DND-41 (cell line): ENCODE results near the gene CEACAM5.
"Not testable (repeated sequence)": the region's sequence is repeated elsewhere in the genome, so short reads cannot be mapped to it uniquely, and the experiment has no call there.

Experiments used
- ATAC-seq: fragments of 200-7000 bp; cut with Tn5 transposase; 3 replicates; pipeline ENCODE4 v1.9.1; 2021; ENCODE audit warnings: low read depth; ENCODE audit not compliant: insufficient read depth
- DNase-seq: peaks from one replicate; pipeline ENCODE4 v3.0.0-alpha.2; 2020
- H2AFZ ChIP-seq: 2 replicates; pipeline ENCODE4 v1.6.0; 2012; ENCODE audit warnings: low read depth, low read length
- H3K27ac ChIP-seq: 2 replicates; pipeline ENCODE4 v1.5.1; 2012; ENCODE audit warnings: low read length, inconsistent platforms
- H3K27me3 ChIP-seq: fragments of 200-600 bp; sonication (generic); 2 replicates; pipeline ENCODE4 v1.6.0; 2012; ENCODE audit warnings: low read length, mild to moderate bottlenecking, inconsistent platforms; ENCODE audit not compliant: insufficient read depth, poor library complexity
- H3K36me3 ChIP-seq: 2 replicates; pipeline ENCODE4 v1.5.1; 2012; ENCODE audit warnings: low read length, inconsistent platforms; ENCODE audit not compliant: insufficient read depth
- H3K4me1 ChIP-seq: 2 replicates; pipeline ENCODE4 v1.5.1; 2012; ENCODE audit warnings: mild to moderate bottlenecking, low read length; ENCODE audit not compliant: insufficient read depth
- H3K4me2 ChIP-seq: 2 replicates; pipeline ENCODE4 v1.6.0; 2012; ENCODE audit warnings: mild to moderate bottlenecking, moderate library complexity, low read length, inconsistent platforms; ENCODE audit not compliant: insufficient read depth
- H3K4me3 ChIP-seq, 2 experiments: fragments of 200-600 bp in 1 of 2; shearing (Covaris generic) in 1 of 2; 2 replicates each; pipeline ENCODE4 v1.5.1; 2012 to 2016; ENCODE audit warnings: inconsistent platforms in 2 of 2, low read length in 2 of 2, mild to moderate bottlenecking in 2 of 2, low read depth in 1 of 2, moderate library complexity in 1 of 2
- H3K79me2 ChIP-seq: 2 replicates; pipeline ENCODE4 v1.6.0; 2012; ENCODE audit warnings: low read length, inconsistent platforms; ENCODE audit not compliant: insufficient read depth
- H3K9ac ChIP-seq: 2 replicates; pipeline ENCODE4 v1.6.0; 2012; ENCODE audit warnings: low read depth, mild to moderate bottlenecking, inconsistent platforms, low read length, moderate library complexity
- H3K9me3 ChIP-seq: 2 replicates; pipeline ENCODE4 v1.5.1; 2012; ENCODE audit warnings: low read length, moderate library complexity, mild to moderate bottlenecking, inconsistent platforms; ENCODE audit not compliant: insufficient read depth, severe bottlenecking
- H4K20me1 ChIP-seq: 2 replicates; pipeline ENCODE4 v1.6.0; 2012; ENCODE audit warnings: low read length; ENCODE audit not compliant: insufficient read depth
- EZH2 ChIP-seq: IDR thresholded peaks from 3 replicates; pipeline ENCODE4 v1.6.1; 2012; ENCODE audit warnings: borderline replicate concordance, low read depth, mild to moderate bottlenecking, moderate library complexity, low read length, inconsistent platforms; ENCODE audit not compliant: severe bottlenecking
- TF ChIP-seq, protein P1 (sequence below): IDR thresholded peaks from 2 replicates; pipeline ENCODE4 v1.5.1; 2012; ENCODE audit warnings: borderline replicate concordance, low read length, moderate library complexity, mild to moderate bottlenecking; ENCODE audit not compliant: poor library complexity, severe bottlenecking; ENCODE audit errors: extremely low read depth

The CEACAM5 gene

DNA sequence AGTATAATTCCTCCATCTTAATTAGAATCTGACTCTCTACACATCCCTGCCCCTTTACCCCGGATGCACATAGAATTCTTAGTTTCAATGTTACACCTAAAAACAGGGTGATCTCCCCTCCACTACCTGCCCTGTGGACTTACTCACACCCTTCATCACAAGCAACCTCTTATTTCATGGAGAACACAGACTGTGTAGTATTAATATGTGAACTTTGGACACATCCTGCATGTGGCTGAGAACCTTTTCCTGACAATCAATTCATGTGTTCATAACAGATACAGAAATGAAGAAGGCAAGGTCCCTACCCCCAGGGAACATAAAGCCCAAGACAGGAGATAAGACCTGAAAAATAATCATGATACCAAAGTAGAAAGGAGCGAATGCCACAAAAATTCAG, 58.7 kb downstream of the CEACAM5 start:
- Histone ChIP-seq H3K4me2 (no peak overlapping the region), H4K20me1 (no peaks in the 10 kb centered on the region), H3K9me3 (no peaks in the 10 kb centered on the region), H3K4me3 (no peak overlapping the region), H3K4me1 (no peaks in the 10 kb centered on the region), H3K9ac (no peak overlapping the region), H3K36me3 (no peaks in the 10 kb centered on the region), H3K27me3 (peaks cover 18% of the 10 kb centered on the region), H3K27ac (no peak overlapping the region), H2AFZ (no peak overlapping the region), H3K79me2 (no peaks in the 10 kb centered on the region)
- DNase-seq (no peak), ATAC-seq (no peak)
- TF ChIP-seq, protein P1, sequence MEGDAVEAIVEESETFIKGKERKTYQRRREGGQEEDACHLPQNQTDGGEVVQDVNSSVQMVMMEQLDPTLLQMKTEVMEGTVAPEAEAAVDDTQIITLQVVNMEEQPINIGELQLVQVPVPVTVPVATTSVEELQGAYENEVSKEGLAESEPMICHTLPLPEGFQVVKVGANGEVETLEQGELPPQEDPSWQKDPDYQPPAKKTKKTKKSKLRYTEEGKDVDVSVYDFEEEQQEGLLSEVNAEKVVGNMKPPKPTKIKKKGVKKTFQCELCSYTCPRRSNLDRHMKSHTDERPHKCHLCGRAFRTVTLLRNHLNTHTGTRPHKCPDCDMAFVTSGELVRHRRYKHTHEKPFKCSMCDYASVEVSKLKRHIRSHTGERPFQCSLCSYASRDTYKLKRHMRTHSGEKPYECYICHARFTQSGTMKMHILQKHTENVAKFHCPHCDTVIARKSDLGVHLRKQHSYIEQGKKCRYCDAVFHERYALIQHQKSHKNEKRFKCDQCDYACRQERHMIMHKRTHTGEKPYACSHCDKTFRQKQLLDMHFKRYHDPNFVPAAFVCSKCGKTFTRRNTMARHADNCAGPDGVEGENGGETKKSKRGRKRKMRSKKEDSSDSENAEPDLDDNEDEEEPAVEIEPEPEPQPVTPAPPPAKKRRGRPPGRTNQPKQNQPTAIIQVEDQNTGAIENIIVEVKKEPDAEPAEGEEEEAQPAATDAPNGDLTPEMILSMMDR: no peak
- no peak for TF ChIP-seq EZH2

DNA sequence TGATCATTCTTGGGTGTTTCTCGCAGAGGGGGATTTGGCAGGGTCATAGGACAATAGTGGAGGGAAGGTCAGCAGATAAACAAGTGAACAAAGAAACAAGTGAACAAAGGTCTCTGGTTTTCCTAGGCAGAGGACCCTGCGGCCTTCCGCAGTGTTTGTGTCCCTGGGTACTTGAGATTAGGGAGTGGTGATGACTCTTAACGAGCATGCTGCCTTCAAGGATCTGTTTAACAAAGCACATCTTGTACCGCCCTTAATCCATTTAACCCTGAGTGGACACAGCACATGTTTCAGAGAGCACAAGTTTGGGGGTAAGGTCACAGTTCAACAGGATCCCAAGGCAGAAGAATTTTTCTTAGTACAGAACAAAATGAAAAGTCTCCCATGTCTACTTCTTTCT, 59.7 kb downstream of the CEACAM5 start:
- not testable (repeated sequence) for DNase-seq, H3K4me2 ChIP-seq, H4K20me1 ChIP-seq, H3K79me2 ChIP-seq, H3K27ac ChIP-seq, H3K4me3 ChIP-seq, H3K9ac ChIP-seq, H3K4me1 ChIP-seq, H2AFZ ChIP-seq, H3K9me3 ChIP-seq, H3K36me3 ChIP-seq, ATAC-seq
- peaks cover 14% of the 10 kb centered on the region for H3K27me3 ChIP-seq

DNA sequence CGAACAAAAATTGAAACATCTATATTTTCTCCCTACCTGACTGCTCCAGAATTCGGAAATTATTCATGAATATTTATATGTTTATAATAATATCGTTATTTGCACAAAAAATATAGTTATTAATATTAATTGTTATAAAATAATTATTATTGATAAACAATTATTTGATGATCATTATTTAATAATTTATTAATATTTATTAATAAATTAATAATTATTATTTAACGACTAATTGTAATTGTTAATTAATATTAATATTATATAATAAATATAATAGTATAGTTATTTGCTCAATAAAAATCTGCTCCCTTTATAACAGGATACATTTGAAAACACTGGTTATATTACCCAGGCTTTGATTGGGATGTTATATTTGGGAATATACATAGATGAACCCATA, 61.2 kb downstream of the CEACAM5 start:
- Histone ChIP-seq H3K36me3 (no peaks in the 10 kb centered on the region), H3K9me3 (no peaks in the 10 kb centered on the region), H2AFZ (no peak overlapping the region), H4K20me1 (peaks cover 4% of the 10 kb centered on the region; the same call in 1 of the 2 replicates), H3K27me3 (peaks cover 12% of the 10 kb centered on the region), H3K79me2 (no peaks in the 10 kb centered on the region), H3K4me3 (no peak overlapping the region), H3K27ac (no peak overlapping the region), H3K9ac (no peak overlapping the region), H3K4me2 (no peak overlapping the region), H3K4me1 (peaks cover 2% of the 10 kb centered on the region; the same call in 1 of the 2 replicates)
- ATAC-seq (no peak), DNase-seq (no peak)
- no peak for TF ChIP-seq EZH2
- TF ChIP-seq, protein P1: no peak

DNA sequence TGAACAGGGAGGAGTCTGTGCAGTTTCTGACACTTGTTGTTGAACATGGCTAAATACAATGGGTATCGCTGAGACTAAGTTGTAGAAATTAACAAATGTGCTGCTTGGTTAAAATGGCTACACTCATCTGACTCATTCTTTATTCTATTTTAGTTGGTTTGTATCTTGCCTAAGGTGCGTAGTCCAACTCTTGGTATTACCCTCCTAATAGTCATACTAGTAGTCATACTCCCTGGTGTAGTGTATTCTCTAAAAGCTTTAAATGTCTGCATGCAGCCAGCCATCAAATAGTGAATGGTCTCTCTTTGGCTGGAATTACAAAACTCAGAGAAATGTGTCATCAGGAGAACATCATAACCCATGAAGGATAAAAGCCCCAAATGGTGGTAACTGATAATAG, 63.0 kb downstream of the CEACAM5 start:
- no peak overlapping the region for H3K27ac ChIP-seq
- no peak overlapping the region for H2AFZ ChIP-seq
- no peak overlapping the region for H3K4me2 ChIP-seq
- no peaks in the 10 kb centered on the region for H3K36me3 ChIP-seq
- peaks cover 4% of the 10 kb centered on the region; the same call in 1 of the 2 replicates for H4K20me1 ChIP-seq
- H3K4me1 ChIP-seq: peaks cover 2% of the 10 kb centered on the region; the same call in 1 of the 2 replicates
- H3K9me3 ChIP-seq: no peaks in the 10 kb centered on the region
- H3K9ac ChIP-seq: no peak overlapping the region
- no peak for DNase-seq
- peaks cover 14% of the 10 kb centered on the region for H3K27me3 ChIP-seq
- no peak overlapping the region for H3K4me3 ChIP-seq
- TF ChIP-seq, protein P1: no peak
- no peak for TF ChIP-seq EZH2
- H3K79me2 ChIP-seq: no peaks in the 10 kb centered on the region
- no peak for ATAC-seq
